ENCODE results near the gene ARRDC1.
"Not testable (repeated sequence)": the region's sequence is repeated elsewhere in the genome, so short reads cannot be mapped to it uniquely, and the experiment has no call there.

ARRDC1 gene

GRCh38 chr9:137605121-137606004 is at the start of gene ARRDC1:
Gene ARRDC1, plus strand, starts transcription at chr9:137605686. Its CDS starts 32 bp downstream, at chr9:137605718.
- Histone ChIP-seq H3K4me3 (ENCODE audit: low read length) (peak within 1 kb of the TSS; percentile 83), H3K27me3 (replicated peaks; ENCODE audit: control insufficient read depth, insufficient read depth, low read length) (no peaks in the 10 kb centered on the region), H3K36me3 (ENCODE audit: control insufficient read depth, insufficient read depth, low read length, severe bottlenecking) (no peaks in the 10 kb centered on the region), H3K4me1 (ENCODE audit: control insufficient read depth, insufficient read depth, low read length) (peaks cover 14% of the 10 kb centered on the region), H3K9ac (ENCODE audit: low read length) (peak within 1 kb of the TSS; percentile 83), H3K9me3 (ENCODE audit: control insufficient read depth, low read length) (no peaks in the 10 kb centered on the region)
- DNase-seq (ENCODE audit: low read depth), result peak; percentile 97

DNA sequence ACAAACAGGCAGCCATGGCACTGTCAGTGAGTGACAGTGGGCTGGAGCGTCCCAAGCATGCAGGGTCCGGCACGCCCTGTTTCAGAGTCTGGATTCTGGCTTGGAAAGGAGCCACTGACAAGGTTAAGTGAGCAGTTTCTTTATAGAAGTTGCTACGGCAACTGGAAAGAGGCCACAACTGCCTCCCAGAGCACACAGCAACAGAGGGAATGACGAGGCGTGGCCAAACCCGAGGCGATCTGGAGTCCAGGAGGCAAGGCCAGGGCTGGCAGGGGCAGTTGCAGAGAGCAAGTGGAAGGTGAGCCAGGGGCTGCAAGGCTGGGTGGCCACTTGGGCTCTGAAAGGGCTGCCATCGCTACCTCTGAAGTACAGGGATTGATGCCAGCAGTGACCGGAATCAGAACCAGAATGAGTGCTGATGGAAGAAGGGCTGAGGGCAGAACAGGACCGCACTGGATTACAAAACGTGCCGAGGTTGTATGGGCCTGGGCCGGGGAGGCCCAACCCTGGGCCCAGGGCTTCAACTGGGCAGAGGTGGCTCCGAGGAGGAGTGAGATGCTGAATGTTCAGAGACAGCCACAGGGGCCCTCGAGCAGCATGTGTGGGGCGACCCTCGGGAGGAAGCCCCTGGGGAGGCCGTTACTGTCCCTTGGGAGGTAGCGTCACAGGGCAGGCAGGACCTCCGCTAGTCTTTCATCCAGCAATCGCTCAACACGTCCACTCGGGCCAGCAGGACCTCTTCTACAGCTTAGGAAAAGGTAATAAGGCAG is 49.2 kb upstream of the ARRDC1 start:
- Histone ChIP-seq H3K9me3 (ENCODE audit: control insufficient read depth, low read length) (no peaks in the 10 kb centered on the region), H3K27me3 (replicated peaks; ENCODE audit: control insufficient read depth, insufficient read depth, low read length) (no peaks in the 10 kb centered on the region), H3K4me3 (ENCODE audit: low read length) (no peak overlapping the region), H3K4me1 (ENCODE audit: control insufficient read depth, insufficient read depth, low read length) (no peaks in the 10 kb centered on the region), H3K36me3 (ENCODE audit: control insufficient read depth, insufficient read depth, low read length, severe bottlenecking) (peaks cover 29% of the 10 kb centered on the region), H3K9ac (ENCODE audit: low read length) (no peak overlapping the region)
- DNase-seq (ENCODE audit: low read depth), result no peak

GRCh38 chr9:137558127-137558526 is 47.4 kb upstream of the ARRDC1 start:
- H3K36me3 ChIP-seq (ENCODE audit: control insufficient read depth, insufficient read depth, low read length, severe bottlenecking), result peaks cover 37% of the 10 kb centered on the region
- no peaks in the 10 kb centered on the region for H3K27me3 ChIP-seq (replicated peaks; ENCODE audit: control insufficient read depth, insufficient read depth, low read length)
- H3K9me3 ChIP-seq (ENCODE audit: control insufficient read depth, low read length), result no peaks in the 10 kb centered on the region
- DNase-seq (ENCODE audit: low read depth), result no peak
- H3K9ac ChIP-seq (ENCODE audit: low read length), result no peak overlapping the region
- H3K4me3 ChIP-seq (ENCODE audit: low read length), result no peak overlapping the region
- H3K4me1 ChIP-seq (ENCODE audit: control insufficient read depth, insufficient read depth, low read length), result no peaks in the 10 kb centered on the region

- no peaks in the 10 kb centered on the region for H3K27me3 ChIP-seq (replicated peaks; ENCODE audit: control insufficient read depth, insufficient read depth, low read length)
Observed at GRCh38 chr9:137564134-137564533, 41.4 kb upstream of the ARRDC1 start.

DNA sequence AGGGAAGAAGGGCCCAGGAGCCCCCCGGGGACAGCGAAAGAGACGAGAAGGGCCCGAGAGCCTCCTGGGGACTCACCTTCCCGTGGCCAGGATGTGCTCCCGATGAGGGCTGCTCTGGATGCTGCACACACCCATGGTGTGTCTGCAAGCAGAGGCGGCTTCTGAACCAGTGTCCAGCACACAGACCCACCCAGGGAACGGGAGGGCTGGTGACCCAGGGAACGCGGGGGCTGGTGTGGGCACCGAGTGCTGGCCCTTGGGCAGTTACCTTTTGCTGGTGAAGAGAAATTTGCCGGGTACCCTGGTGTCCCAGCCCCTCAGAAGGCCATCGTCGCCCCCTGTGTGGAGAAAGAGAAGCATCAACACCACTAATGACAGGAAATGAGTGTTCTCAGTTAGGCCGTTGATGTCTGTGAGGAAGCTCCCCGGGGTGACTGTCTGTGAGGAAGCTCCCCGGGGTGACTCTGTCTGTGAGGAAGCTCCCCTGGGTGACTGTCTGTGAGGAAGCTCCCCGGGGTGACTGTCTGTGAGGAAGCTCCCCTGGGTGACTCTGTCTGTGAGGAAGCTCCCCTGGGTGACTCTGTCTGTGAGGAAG is 40.6 kb upstream of the ARRDC1 start:
- Histone ChIP-seq H3K4me3 (ENCODE audit: low read length) (no peak overlapping the region), H3K36me3 (ENCODE audit: control insufficient read depth, insufficient read depth, low read length, severe bottlenecking) (peaks cover 25% of the 10 kb centered on the region), H3K9ac (ENCODE audit: low read length) (no peak overlapping the region), H3K9me3 (ENCODE audit: control insufficient read depth, low read length) (no peaks in the 10 kb centered on the region), H3K27me3 (replicated peaks; ENCODE audit: control insufficient read depth, insufficient read depth, low read length) (no peaks in the 10 kb centered on the region), H3K4me1 (ENCODE audit: control insufficient read depth, insufficient read depth, low read length) (no peaks in the 10 kb centered on the region)
- no peak for DNase-seq (ENCODE audit: low read depth)

More at GRCh38 chr9:137564134-137564533, 41.4 kb upstream of the ARRDC1 start:
- DNase-seq (ENCODE audit: low read depth), result no peak
- Histone ChIP-seq H3K9ac (ENCODE audit: low read length) (no peak overlapping the region), H3K36me3 (ENCODE audit: control insufficient read depth, insufficient read depth, low read length, severe bottlenecking) (peaks cover 25% of the 10 kb centered on the region), H3K4me3 (ENCODE audit: low read length) (no peak overlapping the region), H3K4me1 (ENCODE audit: control insufficient read depth, insufficient read depth, low read length) (no peaks in the 10 kb centered on the region), H3K9me3 (ENCODE audit: control insufficient read depth, low read length) (no peaks in the 10 kb centered on the region)

GRCh38 chr9:137568445-137568844 is 37.0 kb upstream of the ARRDC1 start:
- not testable (repeated sequence) for DNase-seq (ENCODE audit: low read depth); H3K9me3 ChIP-seq (ENCODE audit: control insufficient read depth, low read length); H3K4me3 ChIP-seq (ENCODE audit: low read length); H3K4me1 ChIP-seq (ENCODE audit: control insufficient read depth, insufficient read depth, low read length); H3K27me3 ChIP-seq (replicated peaks; ENCODE audit: control insufficient read depth, insufficient read depth, low read length); H3K9ac ChIP-seq (ENCODE audit: low read length)
- peaks cover 27% of the 10 kb centered on the region for H3K36me3 ChIP-seq (ENCODE audit: control insufficient read depth, insufficient read depth, low read length, severe bottlenecking)

DNA sequence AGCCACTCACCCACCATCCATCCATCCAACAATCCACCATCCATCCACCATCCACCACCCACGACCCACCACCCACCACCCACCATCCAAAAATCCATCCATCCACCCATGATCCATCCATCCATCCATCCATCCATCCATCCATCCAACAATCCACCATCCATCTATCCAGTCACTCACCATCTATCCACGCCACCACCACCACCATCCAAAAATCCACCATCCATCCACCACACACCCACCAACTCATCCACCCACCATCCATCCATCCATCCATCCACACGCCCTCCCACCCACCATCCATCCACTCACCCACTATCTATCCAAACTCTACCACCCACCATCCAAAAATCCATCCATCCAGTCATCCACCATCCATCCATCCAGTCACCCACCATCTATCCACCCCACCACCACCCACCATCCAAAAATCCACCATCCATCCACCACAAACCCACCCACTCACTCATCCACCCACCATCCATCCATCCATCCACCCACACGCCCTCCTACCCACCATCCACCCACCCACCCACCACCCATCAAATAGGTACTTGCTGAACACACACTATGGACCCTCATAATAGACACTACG is 35.8 kb upstream of the ARRDC1 start:
- Histone ChIP-seq H3K4me1 (ENCODE audit: control insufficient read depth, insufficient read depth, low read length) (no peaks in the 10 kb centered on the region), H3K27me3 (replicated peaks; ENCODE audit: control insufficient read depth, insufficient read depth, low read length) (no peaks in the 10 kb centered on the region), H3K9ac (ENCODE audit: low read length) (no peak overlapping the region), H3K4me3 (ENCODE audit: low read length) (no peak overlapping the region), H3K36me3 (ENCODE audit: control insufficient read depth, insufficient read depth, low read length, severe bottlenecking) (peaks cover 24% of the 10 kb centered on the region), H3K9me3 (ENCODE audit: control insufficient read depth, low read length) (no peaks in the 10 kb centered on the region)
- no peak for DNase-seq (ENCODE audit: low read depth)

GRCh38 chr9:137570566-137570965 is 34.9 kb upstream of the ARRDC1 start:
- Histone ChIP-seq H3K9ac (ENCODE audit: low read length) (no peak overlapping the region), H3K27me3 (replicated peaks; ENCODE audit: control insufficient read depth, insufficient read depth, low read length) (no peaks in the 10 kb centered on the region), H3K36me3 (ENCODE audit: control insufficient read depth, insufficient read depth, low read length, severe bottlenecking) (peaks cover 29% of the 10 kb centered on the region), H3K4me3 (ENCODE audit: low read length) (no peak overlapping the region), H3K4me1 (ENCODE audit: control insufficient read depth, insufficient read depth, low read length) (no peaks in the 10 kb centered on the region), H3K9me3 (ENCODE audit: control insufficient read depth, low read length) (no peaks in the 10 kb centered on the region)
- no peak for DNase-seq (ENCODE audit: low read depth)

GRCh38 chr9:137574192-137574591 is 31.3 kb upstream of the ARRDC1 start:
- H3K4me3 ChIP-seq (ENCODE audit: low read length), result no peak overlapping the region
- no peak for DNase-seq (ENCODE audit: low read depth)
- H3K27me3 ChIP-seq (replicated peaks; ENCODE audit: control insufficient read depth, insufficient read depth, low read length), result no peaks in the 10 kb centered on the region
- no peak overlapping the region for H3K9ac ChIP-seq (ENCODE audit: low read length)
- peaks cover 34% of the 10 kb centered on the region for H3K36me3 ChIP-seq (ENCODE audit: control insufficient read depth, insufficient read depth, low read length, severe bottlenecking)
- no peaks in the 10 kb centered on the region for H3K9me3 ChIP-seq (ENCODE audit: control insufficient read depth, low read length)
- peaks cover 14% of the 10 kb centered on the region for H3K4me1 ChIP-seq (ENCODE audit: control insufficient read depth, insufficient read depth, low read length)

DNA sequence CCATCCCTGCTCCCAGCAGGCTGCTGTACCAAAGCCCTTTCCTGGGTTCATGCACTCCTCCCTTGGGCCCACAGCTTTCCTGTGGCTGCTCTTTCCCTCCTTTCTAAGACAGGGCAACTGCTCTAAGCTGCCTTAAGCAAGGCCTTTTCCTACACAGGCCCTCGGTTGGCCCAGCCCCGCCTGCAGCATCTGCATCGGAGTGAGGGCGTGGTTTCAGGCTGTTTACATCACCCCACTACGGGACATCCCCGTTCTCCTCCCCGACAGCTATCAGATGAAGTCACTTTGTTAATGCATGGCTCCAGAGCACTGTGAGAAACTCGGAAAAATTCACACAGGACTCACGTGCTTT is 30.1 kb upstream of the ARRDC1 start:
- peak overlapping the region; percentile 5 for H3K9ac ChIP-seq (ENCODE audit: low read length)
- peaks cover 34% of the 10 kb centered on the region for H3K36me3 ChIP-seq (ENCODE audit: control insufficient read depth, insufficient read depth, low read length, severe bottlenecking)
- DNase-seq (ENCODE audit: low read depth), result no peak
- peaks cover 17% of the 10 kb centered on the region for H3K4me1 ChIP-seq (ENCODE audit: control insufficient read depth, insufficient read depth, low read length)
- H3K9me3 ChIP-seq (ENCODE audit: control insufficient read depth, low read length), result no peaks in the 10 kb centered on the region
- H3K27me3 ChIP-seq (replicated peaks; ENCODE audit: control insufficient read depth, insufficient read depth, low read length), result no peaks in the 10 kb centered on the region
- H3K4me3 ChIP-seq (ENCODE audit: low read length), result no peak overlapping the region

Measured in adipocyte (in vitro differentiated cells).